ENCODE data around the gene FAR1.
"Not testable (repeated sequence)": the region's sequence is repeated elsewhere in the genome, so short reads cannot be mapped to it uniquely, and the experiment has no call there.

FAR1 gene

GRCh38 chr11:13701506-13701905, 33.0 kb downstream of the FAR1 start:
- no peak overlapping the region for H3K27ac ChIP-seq
- no peak for DNase-seq (ENCODE audit: low read depth, low spot score)

- H3K27ac ChIP-seq = no peak overlapping the region
- DNase-seq (ENCODE audit: low read depth, low spot score) = no peak
These were observed 33.6 kb downstream of the FAR1 start for GRCh38 chr11:13702071-13702470.

- H3K27ac ChIP-seq = no peak overlapping the region
- no peak for DNase-seq (ENCODE audit: low read depth, low spot score)
These were observed 37.2 kb downstream of the FAR1 start for GRCh38 chr11:13705710-13706109.

GRCh38 chr11:13713982-13714381, 45.5 kb downstream of the FAR1 start:
- no peak for DNase-seq (ENCODE audit: low read depth, low spot score)
- no peak overlapping the region for H3K27ac ChIP-seq

GRCh38 chr11:13717331-13717730, 48.9 kb downstream of the FAR1 start:
- no peak overlapping the region for H3K27ac ChIP-seq
- peak; percentile 2 for DNase-seq (ENCODE audit: low read depth, low spot score)

GRCh38 chr11:13718394-13718793, 49.9 kb downstream of the FAR1 start:
- no peak for DNase-seq (ENCODE audit: low read depth, low spot score)
- no peak overlapping the region for H3K27ac ChIP-seq

GRCh38 chr11:13720940-13721339, 52.5 kb downstream of the FAR1 start:
- DNase-seq (ENCODE audit: low read depth, low spot score) = no peak
- no peak overlapping the region for H3K27ac ChIP-seq

- DNase-seq (ENCODE audit: low read depth, low spot score) = no peak
- H3K27ac ChIP-seq = no peak overlapping the region
These were observed 53.3 kb downstream of the FAR1 start for GRCh38 chr11:13721760-13722159.

- no peak overlapping the region for H3K27ac ChIP-seq
These were observed 58.0 kb downstream of the FAR1 start for GRCh38 chr11:13726456-13726855.

GRCh38 chr11:13728076-13728475, 59.6 kb downstream of the FAR1 start:
- H3K27ac ChIP-seq = no peak overlapping the region
- DNase-seq (ENCODE audit: low read depth, low spot score) = no peak

More at GRCh38 chr11:13726456-13726855, 58.0 kb downstream of the FAR1 start:
- DNase-seq (ENCODE audit: low read depth, low spot score) = no peak

- DNase-seq (ENCODE audit: low read depth, low spot score) = no peak
- no peak overlapping the region for H3K27ac ChIP-seq
These were observed 66.1 kb downstream of the FAR1 start for GRCh38 chr11:13734530-13734929.

- H3K27ac ChIP-seq = no peak overlapping the region
- no peak for DNase-seq (ENCODE audit: low read depth, low spot score)
These were observed 76.7 kb downstream of the FAR1 start for GRCh38 chr11:13745165-13745564.

- not testable (repeated sequence) for H3K27ac ChIP-seq; DNase-seq (ENCODE audit: low read depth, low spot score)
These were observed 84.8 kb downstream of the FAR1 start for GRCh38 chr11:13753316-13753715.

- no peak for DNase-seq (ENCODE audit: low read depth, low spot score)
- no peak overlapping the region for H3K27ac ChIP-seq
These were observed 90.6 kb downstream of the FAR1 start for GRCh38 chr11:13759050-13759449.

- no peak for DNase-seq (ENCODE audit: low read depth, low spot score)
- H3K27ac ChIP-seq = no peak overlapping the region
These were observed 91.6 kb downstream of the FAR1 start for GRCh38 chr11:13760115-13760514.

GRCh38 chr11:13761250-13761649, 92.8 kb downstream of the FAR1 start:
- no peak overlapping the region for H3K27ac ChIP-seq
- DNase-seq (ENCODE audit: low read depth, low spot score) = no peak

- no peak for DNase-seq (ENCODE audit: low read depth, low spot score)
- no peak overlapping the region for H3K27ac ChIP-seq
These were observed 93.2 kb downstream of the FAR1 start for GRCh38 chr11:13761716-13762115.

GRCh38 chr11:13762718-13763117, 94.2 kb downstream of the FAR1 start:
- H3K27ac ChIP-seq = no peak overlapping the region
- no peak for DNase-seq (ENCODE audit: low read depth, low spot score)

GRCh38 chr11:13763341-13763740, 94.9 kb downstream of the FAR1 start:
- no peak for DNase-seq (ENCODE audit: low read depth, low spot score)
- H3K27ac ChIP-seq = no peak overlapping the region

- no peak for DNase-seq (ENCODE audit: low read depth, low spot score)
- H3K27ac ChIP-seq = no peak overlapping the region
These were observed 97.4 kb downstream of the FAR1 start for GRCh38 chr11:13765886-13766285.

GRCh38 chr11:13767471-13767870, 99.0 kb downstream of the FAR1 start:
- H3K27ac ChIP-seq = no peak overlapping the region
- no peak for DNase-seq (ENCODE audit: low read depth, low spot score)

- H3K27ac ChIP-seq = no peak overlapping the region
- no peak for DNase-seq (ENCODE audit: low read depth, low spot score)
These were observed 100.7 kb downstream of the FAR1 start for GRCh38 chr11:13769188-13769587.

- no peak for DNase-seq (ENCODE audit: low read depth, low spot score)
- H3K27ac ChIP-seq = no peak overlapping the region
These were observed 102.7 kb downstream of the FAR1 start for GRCh38 chr11:13771151-13771550.
